Lower leg skin (tissue), 3 donors: Measurements from ENCODE around the gene RPS19.

Experiments used
- CTCF ChIP-seq, 3 donors: fragments of 450-650 bp; IDR thresholded peaks; one replicate each; pipeline ENCODE4 v1.5.1; 2016; ENCODE audit warnings: antibody characterized with exemption in 3 of 3, mild to moderate bottlenecking in 3 of 3, moderate library complexity in 2 of 3
- POLR2A ChIP-seq, 2 donors: fragments of 450-650 bp; IDR thresholded peaks; one replicate each; pipeline ENCODE4 v1.6.1; 2016 to 2017; ENCODE audit warnings: antibody characterized with exemption in 2 of 2, mild to moderate bottlenecking in 1 of 2, moderate library complexity in 1 of 2

- no peak for TF ChIP-seq CTCF (IDR thresholded peaks at IDR 0.05)
- no peak for TF ChIP-seq POLR2A (IDR thresholded peaks at IDR 0.05)
Observed at GRCh38 chr19:41910240-41910991, 50.4 kb downstream of the RPS19 start.
